Epithelial cell of prostate (primary cell): ENCODE results near the gene MED13L.

Experiments
- DNase-seq: peaks from one replicate; pipeline ENCODE4 v3.0.0-alpha.2; 2011; ENCODE audit warnings: low read depth, low spot score
- H3K27ac ChIP-seq: fragments of 450-650 bp; 2 replicates; pipeline ENCODE4 v1.5.1; 2017; ENCODE audit warnings: mild to moderate bottlenecking

The MED13L gene

GRCh38 chr12:116196752-116197718 is 80.5 kb downstream of the MED13L start:
- no peak overlapping the region for H3K27ac ChIP-seq
- no peak for DNase-seq

DNA sequence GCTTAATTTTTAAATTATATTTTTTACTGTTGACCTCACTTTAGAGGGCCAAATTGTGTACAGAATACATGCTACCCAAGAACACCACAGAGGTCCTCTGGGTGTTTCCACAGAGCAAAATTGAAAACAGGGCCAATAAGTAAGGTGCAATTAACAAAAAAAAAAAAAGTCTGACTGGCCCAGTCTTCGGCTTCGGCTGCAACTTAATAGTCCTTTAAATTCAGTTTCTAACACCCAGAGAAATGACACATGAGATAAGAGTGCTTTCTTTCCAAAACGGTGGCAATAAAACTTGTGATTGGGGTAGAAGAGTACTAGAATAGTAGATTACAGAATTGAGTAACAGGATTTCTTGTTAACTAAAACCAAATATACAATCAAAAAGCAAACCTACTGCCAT is 81.3 kb downstream of the MED13L start:
- H3K27ac ChIP-seq: no peak overlapping the region
- DNase-seq: no peak

GRCh38 chr12:116194935-116195431 is 82.5 kb downstream of the MED13L start:
- no peak for DNase-seq
- no peak overlapping the region for H3K27ac ChIP-seq

DNA sequence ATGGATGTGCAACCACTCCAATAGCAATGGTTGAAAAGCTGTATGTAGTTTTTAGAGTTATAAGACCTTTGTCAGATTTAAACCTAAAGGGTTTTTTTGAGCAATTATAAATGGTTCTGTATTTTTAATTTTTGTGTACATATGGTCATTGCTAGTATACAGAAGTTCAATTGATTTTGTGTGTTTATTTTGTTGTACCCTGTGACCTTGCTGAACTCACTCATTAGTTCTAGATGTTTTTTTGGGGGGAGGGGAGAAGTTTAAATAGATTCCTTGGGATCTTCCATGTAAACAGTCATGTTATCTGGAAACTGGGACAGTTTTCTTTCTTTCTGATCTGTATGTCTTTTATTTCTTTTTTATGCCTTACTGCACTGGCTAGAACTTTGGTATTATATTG is 87.8 kb downstream of the MED13L start:
- DNase-seq: no peak
- no peak overlapping the region for H3K27ac ChIP-seq

DNA sequence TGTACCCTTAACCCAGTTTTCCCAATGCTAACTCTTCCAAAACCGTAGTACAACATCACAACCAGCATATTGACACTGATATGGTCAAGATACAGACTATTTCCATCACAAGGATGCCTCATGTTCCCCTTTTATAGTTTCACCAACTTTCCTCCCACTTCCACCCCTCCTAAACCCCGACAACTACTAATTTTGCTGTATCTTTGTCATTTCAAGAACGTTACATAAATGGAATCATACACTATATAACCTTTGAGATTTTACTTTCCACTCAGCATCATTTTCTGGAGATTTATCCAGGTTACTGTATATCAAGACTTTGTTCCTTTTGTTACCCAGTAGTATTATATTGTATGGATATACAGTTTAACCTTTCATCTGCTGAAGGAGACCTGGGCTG is 88.9 kb downstream of the MED13L start:
- no peak overlapping the region for H3K27ac ChIP-seq
- DNase-seq: no peak

DNA sequence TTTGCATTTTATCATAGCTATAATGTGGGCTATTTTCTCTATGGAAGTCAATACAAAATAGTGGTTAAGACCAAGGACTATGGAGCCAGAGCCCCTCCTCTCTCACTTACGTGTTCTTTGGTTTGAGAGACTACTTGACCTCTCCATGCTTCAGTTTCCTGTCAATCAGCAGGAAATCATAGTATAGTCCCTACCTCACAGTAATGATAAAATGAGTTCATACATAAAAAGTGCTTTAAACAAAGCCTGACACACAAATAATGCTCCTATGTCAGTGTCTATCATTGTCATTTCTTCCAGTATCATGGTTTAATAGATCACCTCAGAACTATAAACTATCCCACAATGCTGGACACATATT is 90.4 kb downstream of the MED13L start:
- H3K27ac ChIP-seq: no peak overlapping the region
- no peak for DNase-seq

- H3K27ac ChIP-seq: no peak overlapping the region
- no peak for DNase-seq
These were observed 90.9 kb downstream of the MED13L start for GRCh38 chr12:116186482-116187150.

- DNase-seq: no peak
- H3K27ac ChIP-seq: no peak overlapping the region
These were observed 92.7 kb downstream of the MED13L start for GRCh38 chr12:116184763-116185162.

GRCh38 chr12:116183741-116184141 is 93.8 kb downstream of the MED13L start:
- H3K27ac ChIP-seq: no peak overlapping the region
- no peak for DNase-seq

DNA sequence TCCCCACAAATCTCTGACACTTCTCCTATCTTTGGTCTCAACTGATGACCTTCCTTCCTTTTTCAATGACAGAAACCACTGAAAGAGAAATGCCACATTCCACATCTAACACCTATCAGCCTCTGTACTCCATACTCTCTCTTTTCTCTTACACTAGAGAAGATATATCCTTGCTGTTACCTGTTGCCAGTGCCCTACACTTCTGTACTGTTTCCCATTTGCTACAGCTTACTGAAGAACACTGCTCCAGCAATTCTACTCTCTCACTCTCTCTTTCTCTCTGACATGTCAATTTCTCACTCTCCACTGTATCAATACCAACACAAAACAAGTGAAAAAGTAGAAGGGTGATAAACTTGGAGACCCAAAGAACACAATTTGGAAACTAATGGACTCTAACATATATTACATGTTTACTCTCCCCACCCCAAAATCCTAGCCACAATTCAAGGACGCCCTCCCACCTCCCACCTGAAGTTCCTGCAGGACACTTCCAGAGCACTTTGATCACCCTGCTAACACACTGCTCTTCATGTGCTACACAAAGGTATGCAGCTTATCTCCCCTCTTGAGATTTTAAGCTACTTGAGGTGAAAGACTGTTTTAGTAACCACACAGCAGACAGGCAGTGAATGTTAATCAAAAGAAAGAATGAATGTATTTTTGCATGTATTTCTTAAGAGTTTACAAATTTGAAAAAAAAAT is 95.0 kb downstream of the MED13L start:
- no peak overlapping the region for H3K27ac ChIP-seq
- DNase-seq: no peak

- no peak overlapping the region for H3K27ac ChIP-seq
- no peak for DNase-seq
These were observed 97.0 kb downstream of the MED13L start for GRCh38 chr12:116180448-116180847.

DNA sequence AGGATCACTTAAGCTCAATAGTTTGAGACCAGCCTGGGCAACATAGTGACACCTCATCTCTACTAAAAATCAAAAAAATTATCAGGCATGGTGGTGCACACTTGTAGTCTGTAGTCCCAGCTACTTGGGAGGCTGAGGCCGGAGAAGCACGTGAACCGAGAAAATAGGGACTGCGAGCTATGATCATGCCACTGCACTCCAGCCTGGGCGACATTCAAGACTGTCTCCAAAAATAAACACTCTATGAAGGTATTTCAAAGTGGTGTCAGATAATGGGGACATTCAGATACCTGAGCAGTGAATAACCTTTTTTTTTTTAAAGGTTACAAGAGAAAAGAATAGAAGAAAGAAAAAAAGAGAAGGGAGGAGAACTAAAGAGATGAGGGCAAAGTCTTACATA is 98.1 kb downstream of the MED13L start:
- DNase-seq: no peak
- H3K27ac ChIP-seq: no peak overlapping the region

GRCh38 chr12:116177017-116177416 is 100.5 kb downstream of the MED13L start:
- H3K27ac ChIP-seq: no peak overlapping the region
- no peak for DNase-seq

- DNase-seq: no peak
These were observed 102.6 kb downstream of the MED13L start for GRCh38 chr12:116174904-116175303.

GRCh38 chr12:116174006-116174405 is 103.5 kb downstream of the MED13L start:
- no peak overlapping the region for H3K27ac ChIP-seq
- no peak for DNase-seq

More at GRCh38 chr12:116174904-116175303, 102.6 kb downstream of the MED13L start:
- no peak overlapping the region for H3K27ac ChIP-seq

- no peak overlapping the region for H3K27ac ChIP-seq
- DNase-seq: no peak
These were observed 105.2 kb downstream of the MED13L start for GRCh38 chr12:116172224-116172849.

- no peak overlapping the region for H3K27ac ChIP-seq
- no peak for DNase-seq
These were observed 105.9 kb downstream of the MED13L start for GRCh38 chr12:116171549-116171948.

DNA sequence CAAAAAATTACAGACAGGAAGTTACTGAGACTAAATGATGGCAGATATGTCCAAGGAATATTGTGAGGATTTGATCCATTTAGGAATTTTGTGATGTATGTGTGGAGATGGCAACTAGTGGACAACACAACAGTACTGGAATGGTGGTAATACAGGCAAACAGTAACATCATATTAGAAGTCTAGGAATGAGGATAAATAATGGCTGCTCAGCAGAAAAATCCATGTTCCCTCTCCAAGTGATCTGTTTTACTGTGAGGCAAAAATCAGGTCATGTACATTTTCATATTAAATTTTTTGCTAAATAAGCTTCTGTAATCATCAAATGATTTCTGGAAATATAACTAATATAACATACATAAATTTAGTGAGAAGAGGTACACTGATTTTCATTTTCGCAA is 108.4 kb downstream of the MED13L start:
- H3K27ac ChIP-seq: no peak overlapping the region
- no peak for DNase-seq

GRCh38 chr12:116166306-116166705 is 111.2 kb downstream of the MED13L start:
- DNase-seq: no peak
- H3K27ac ChIP-seq: no peak overlapping the region

- DNase-seq: peak; percentile 27
- H3K27ac ChIP-seq: peak overlapping the region; percentile 45
These were observed 112.5 kb downstream of the MED13L start for GRCh38 chr12:116165036-116165425.
